ENCODE measurements around the gene SH3BP5.

Gene SH3BP5

GRCh38 chr3:15280853-15281532, 51.4 kb downstream of the SH3BP5 start:
- no peak for TF ChIP-seq CTCF (IDR thresholded peaks at IDR 0.05; ENCODE audit: low read depth, low read length)
- no peak for DNase-seq (ENCODE audit: extremely low read depth, low read depth)

- TF ChIP-seq CTCF (IDR thresholded peaks at IDR 0.05; ENCODE audit: low read depth, low read length) = no peak
- no peak for DNase-seq (ENCODE audit: extremely low read depth, low read depth)
These were observed 52.5 kb downstream of the SH3BP5 start for GRCh38 chr3:15279671-15280402.

GRCh38 chr3:15279205-15279604, 53.2 kb downstream of the SH3BP5 start:
- no peak for TF ChIP-seq CTCF (IDR thresholded peaks at IDR 0.05; ENCODE audit: low read depth, low read length)

GRCh38 chr3:15277861-15278500, 54.4 kb downstream of the SH3BP5 start:
- TF ChIP-seq CTCF (IDR thresholded peaks at IDR 0.05; ENCODE audit: low read depth, low read length) = no peak
- DNase-seq (ENCODE audit: extremely low read depth, low read depth) = no peak

More at GRCh38 chr3:15279205-15279604, 53.2 kb downstream of the SH3BP5 start:
- DNase-seq (ENCODE audit: extremely low read depth, low read depth) = no peak

GRCh38 chr3:15276028-15276724, 56.2 kb downstream of the SH3BP5 start:
- DNase-seq (ENCODE audit: extremely low read depth, low read depth) = no peak
- TF ChIP-seq CTCF (IDR thresholded peaks at IDR 0.05; ENCODE audit: low read depth, low read length) = no peak

GRCh38 chr3:15273227-15273626, 59.2 kb downstream of the SH3BP5 start:
- TF ChIP-seq CTCF (IDR thresholded peaks at IDR 0.05; ENCODE audit: low read depth, low read length) = no peak
- no peak for DNase-seq (ENCODE audit: extremely low read depth, low read depth)
